ENCODE measurements around the gene IL22RA2.

DNA sequence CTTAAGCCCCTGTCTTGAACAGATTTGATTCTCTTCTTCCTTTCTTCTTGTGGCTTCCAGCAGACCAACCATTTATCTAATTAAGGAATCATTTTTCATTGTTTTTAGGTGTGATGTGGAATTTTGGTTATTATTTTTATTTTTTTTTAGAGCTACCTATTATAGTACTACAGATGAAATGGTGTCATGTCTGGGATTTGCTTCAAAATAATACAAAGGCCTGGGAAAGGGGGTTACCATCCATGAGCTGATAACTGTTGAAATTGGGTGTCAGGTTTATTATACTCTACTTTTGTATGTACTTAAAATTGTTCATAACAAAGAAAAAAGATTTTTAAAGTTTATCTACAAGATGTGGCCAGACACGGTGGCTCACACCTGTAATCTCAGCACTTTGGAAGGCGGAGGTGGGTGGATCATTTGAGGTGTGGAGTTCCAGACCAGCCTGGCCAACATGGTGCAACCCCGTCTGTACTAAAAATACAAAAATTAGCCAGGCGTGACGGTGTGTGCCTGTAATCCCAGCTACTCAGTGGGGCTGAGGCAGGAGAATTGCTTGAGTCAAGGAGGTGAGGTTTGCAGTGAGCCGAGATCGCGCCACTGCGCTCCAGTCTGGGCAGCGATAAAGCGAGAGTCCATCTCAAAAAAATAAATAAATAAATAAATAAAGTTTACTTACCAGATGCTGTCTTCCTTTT, 561 bp downstream of the IL22RA2 start:
- TF ChIP-seq, protein P1, sequence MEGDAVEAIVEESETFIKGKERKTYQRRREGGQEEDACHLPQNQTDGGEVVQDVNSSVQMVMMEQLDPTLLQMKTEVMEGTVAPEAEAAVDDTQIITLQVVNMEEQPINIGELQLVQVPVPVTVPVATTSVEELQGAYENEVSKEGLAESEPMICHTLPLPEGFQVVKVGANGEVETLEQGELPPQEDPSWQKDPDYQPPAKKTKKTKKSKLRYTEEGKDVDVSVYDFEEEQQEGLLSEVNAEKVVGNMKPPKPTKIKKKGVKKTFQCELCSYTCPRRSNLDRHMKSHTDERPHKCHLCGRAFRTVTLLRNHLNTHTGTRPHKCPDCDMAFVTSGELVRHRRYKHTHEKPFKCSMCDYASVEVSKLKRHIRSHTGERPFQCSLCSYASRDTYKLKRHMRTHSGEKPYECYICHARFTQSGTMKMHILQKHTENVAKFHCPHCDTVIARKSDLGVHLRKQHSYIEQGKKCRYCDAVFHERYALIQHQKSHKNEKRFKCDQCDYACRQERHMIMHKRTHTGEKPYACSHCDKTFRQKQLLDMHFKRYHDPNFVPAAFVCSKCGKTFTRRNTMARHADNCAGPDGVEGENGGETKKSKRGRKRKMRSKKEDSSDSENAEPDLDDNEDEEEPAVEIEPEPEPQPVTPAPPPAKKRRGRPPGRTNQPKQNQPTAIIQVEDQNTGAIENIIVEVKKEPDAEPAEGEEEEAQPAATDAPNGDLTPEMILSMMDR (IDR thresholded peaks at IDR 0.05): no peak
- no peak for TF ChIP-seq POLR2A (IDR thresholded peaks at IDR 0.05)

Measured in testis (tissue), 2 donors.